Right lobe of liver (tissue), 4 donors: ENCODE results near the gene IGSF6.

Experiments used
- CTCF ChIP-seq, 4 donors: fragments of 200-600 bp in 3 of 4; fragments of 450-650 bp in 1 of 4; IDR thresholded peaks; one replicate each; pipeline versions ENCODE4 v1.5.1 to v1.8.0; 2016 to 2022; ENCODE audit warnings: antibody characterized with exemption in 4 of 4, mild to moderate bottlenecking in 2 of 4
- POLR2A ChIP-seq: fragments of 450-650 bp; IDR thresholded peaks from one replicate; pipeline ENCODE4 v1.6.1; 2017; ENCODE audit warnings: antibody characterized with exemption, mild to moderate bottlenecking
- donor health status: DM: no; HTN: no; CAD: no.
- donor health status: DM: no; HTN: no; CAD: no.
- donor health status: DM: no; HTN: yes; CAD: no.

DNA sequence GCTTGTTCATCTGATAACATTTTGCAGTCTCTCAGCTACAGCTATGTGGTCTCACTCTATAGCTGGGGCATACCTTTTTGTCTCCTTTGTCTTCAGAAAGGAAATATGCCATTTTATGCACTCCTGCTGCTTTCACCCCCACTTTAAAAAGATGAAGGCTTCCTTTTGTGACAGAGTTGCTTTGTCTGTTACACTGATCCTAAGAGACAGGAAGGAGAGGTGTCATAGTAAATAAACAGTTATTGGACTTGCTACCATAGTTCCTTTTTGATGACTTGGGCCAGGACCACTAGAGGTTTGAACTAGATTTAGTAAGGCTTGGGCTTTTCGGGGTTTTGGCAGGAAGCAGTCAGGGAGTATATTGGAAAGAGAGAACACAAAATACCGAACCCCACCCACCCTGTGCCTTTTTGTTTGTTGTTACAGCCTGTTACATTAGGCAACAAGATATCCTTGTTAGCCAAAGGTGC lies 54.8 kb downstream of the IGSF6 start:
- TF ChIP-seq CTCF (IDR thresholded peaks at IDR 0.05) (no peak), POLR2A (no peak)
